ENCODE data around the gene CCDC136.

Gene CCDC136

DNA sequence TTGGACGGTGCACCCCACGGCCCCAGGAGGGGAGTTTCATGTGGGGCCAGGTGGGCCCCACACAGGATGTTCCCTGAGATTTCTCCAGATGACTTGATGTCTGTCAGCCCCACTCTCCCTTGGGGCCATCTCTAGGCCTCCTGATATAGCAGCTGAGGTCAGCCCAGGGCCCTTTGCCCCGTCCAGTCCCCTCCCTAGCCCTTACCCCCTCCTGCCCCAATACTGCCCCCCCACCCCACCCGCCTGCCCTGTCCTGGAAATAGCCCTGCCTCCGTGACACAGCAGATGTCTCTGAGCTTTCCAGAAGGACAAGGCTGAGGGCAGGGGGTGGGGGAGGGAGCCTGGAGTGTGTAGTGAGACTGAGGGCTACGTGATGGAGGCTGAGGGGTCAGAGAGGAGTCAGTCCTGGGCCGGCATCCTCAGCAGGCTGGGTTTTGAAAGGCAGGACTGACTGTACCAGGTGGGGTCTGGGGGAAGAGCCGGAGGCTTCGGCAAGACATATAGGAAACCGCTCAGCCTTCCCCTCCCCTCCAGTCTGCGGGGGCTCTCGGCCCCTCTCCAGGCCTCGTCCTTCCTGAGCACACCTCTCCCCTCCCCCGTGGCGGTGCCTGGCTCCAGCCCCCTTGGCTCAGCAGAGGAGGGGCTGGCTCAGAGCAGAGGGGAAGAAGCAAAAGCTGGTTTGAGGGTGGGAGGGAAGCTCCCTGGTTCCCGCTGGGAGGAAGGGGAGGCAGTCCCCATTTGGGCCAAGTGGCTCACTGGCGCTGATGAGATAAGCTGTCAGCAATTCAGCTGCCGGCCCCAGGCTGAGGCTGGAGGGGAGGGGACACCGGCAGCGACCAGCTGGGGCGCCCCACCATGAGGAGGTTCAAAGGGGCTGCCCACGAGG is 40.5 kb downstream of the CCDC136 start:
- DNase-seq (ENCODE audit: low read depth), result no peak

DNA sequence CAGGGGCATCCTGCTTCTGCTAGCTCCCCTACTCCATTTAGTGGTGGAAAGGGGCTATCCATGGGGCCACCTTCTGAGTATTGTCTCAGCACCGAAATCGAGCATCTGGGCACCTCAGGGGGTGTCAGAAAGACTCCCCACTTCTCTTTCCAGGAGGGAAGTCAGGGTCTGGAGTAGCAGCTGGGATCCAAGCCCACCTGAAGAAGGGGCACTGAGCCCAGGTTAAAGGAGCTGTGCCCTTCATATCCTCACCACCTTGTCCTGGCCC is 41.0 kb downstream of the CCDC136 start:
- no peak for DNase-seq (ENCODE audit: low read depth)

- DNase-seq (ENCODE audit: low read depth), result no peak
Observed at GRCh38 chr7:128833148-128833945, 41.6 kb downstream of the CCDC136 start.

GRCh38 chr7:128833946-128834325 is 42.2 kb downstream of the CCDC136 start:
- DNase-seq (ENCODE audit: low read depth), result no peak

DNA sequence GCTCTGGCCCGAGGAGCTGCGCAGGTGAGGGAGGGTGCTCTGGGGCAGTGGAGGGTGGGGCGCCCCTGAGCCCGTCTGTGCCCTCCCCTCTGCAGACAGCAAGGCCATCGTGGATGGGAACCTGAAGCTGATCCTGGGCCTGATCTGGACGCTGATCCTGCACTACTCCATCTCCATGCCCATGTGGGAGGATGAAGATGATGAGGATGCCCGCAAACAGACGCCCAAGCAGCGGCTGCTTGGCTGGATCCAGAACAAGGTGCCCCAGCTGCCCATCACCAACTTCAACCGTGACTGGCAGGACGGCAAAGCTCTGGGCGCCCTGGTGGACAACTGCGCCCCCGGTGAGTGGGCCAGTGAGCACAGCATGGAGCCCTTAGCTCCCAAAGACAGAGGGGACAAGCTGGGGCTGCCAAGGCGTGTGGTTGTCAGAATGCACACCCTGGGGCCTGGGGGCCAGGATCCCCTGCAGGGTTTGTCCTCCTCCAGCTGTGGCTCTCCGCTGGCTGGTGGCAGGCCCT is 43.5 kb downstream of the CCDC136 start:
- no peak for DNase-seq (ENCODE audit: low read depth)

GRCh38 chr7:128835790-128836641 is 44.2 kb downstream of the CCDC136 start:
- no peak for DNase-seq (ENCODE audit: low read depth)

DNA sequence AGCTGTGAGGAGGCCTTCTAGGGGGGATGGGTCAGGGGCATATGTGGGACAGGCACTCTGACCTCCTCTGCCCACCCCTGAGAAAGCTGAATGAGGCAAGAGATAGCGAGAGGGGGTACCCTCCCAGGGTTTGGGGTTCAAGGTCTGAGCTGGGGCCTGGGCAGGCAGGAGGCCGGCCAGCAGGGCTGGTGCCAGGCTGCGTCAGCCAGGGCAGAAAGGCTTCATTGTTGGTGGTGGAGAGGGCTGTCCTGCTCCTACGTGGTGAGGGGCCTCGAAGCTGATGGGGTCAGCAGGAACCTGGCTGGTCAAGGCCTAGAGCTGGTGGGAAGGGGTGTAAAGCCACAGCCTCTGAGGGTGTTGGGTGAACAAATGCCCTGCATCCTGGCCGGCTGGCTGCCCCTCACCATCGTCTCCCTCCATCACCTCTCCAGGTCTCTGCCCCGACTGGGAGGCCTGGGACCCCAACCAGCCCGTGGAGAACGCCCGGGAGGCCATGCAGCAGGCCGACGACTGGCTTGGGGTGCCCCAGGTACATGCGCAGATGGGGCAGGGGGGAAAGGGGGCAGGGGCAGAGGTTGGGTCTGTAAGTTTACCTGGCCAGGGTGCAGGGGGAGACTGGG is 45.1 kb downstream of the CCDC136 start:
- DNase-seq (ENCODE audit: low read depth), result no peak

GRCh38 chr7:128837521-128837921 is 45.8 kb downstream of the CCDC136 start:
- no peak for DNase-seq (ENCODE audit: low read depth)

- no peak for DNase-seq (ENCODE audit: low read depth)
Observed at GRCh38 chr7:128838109-128838779, 46.5 kb downstream of the CCDC136 start.

DNA sequence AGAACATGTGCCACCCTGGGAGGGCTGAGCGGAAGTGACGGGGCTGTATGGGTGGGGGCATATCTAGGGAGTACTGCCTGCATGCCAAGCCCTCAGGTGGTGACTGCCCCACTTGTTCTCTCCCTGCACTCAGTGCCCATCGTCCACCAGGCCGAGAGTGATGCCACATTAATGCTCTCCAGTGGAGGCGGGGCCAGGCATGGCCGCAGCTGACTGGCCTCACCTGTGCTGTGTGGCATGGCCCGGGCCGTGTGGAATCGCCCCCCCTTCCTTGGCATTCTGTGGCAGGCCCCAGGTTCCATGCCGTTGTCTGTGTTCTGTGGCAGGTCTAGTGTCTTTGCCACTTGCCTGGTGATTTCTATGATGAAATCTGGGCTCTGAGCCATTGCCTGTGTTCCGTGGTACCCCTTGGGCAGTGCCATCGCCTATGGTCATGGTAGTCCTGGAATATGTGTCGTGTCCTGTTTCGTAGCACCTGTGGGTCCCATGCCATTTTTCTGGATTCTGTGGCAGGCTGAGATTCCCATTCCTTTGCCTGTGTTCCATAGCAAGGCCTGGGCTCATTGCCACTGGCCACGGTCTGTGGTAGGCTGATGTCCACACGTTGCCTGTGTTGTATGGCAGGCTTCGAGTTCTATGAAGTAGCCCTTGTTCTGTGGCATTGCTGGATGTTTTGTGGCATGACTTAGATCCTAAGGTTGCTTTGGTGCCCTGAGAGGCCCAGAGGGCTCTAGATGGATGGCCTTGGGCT is 47.4 kb downstream of the CCDC136 start:
- no peak for DNase-seq (ENCODE audit: low read depth)

- DNase-seq (ENCODE audit: low read depth), result no peak
Observed at GRCh38 chr7:128839751-128840177, 48.0 kb downstream of the CCDC136 start.

GRCh38 chr7:128840326-128841170 is 48.8 kb downstream of the CCDC136 start:
- DNase-seq (ENCODE audit: low read depth), result no peak

DNA sequence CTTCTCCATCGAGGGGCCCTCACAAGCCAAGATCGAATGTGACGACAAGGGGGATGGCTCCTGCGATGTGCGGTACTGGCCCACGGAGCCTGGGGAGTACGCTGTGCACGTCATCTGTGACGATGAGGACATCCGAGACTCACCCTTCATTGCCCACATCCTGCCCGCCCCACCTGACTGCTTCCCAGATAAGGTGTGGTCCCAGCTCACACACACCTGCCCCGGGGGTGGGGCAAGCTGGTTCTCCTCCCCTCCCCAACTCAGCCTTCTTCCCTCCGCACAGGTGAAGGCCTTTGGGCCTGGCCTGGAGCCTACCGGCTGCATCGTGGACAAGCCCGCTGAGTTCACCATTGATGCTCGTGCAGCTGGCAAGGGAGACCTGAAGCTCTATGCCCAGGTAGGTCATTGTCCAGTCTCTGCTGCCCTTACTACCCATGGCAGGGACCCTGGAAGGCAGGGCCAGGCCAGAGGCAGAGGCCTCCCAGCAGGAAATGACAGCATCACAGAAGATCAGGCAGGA is 49.5 kb downstream of the CCDC136 start:
- DNase-seq (ENCODE audit: low read depth), result no peak

DNA sequence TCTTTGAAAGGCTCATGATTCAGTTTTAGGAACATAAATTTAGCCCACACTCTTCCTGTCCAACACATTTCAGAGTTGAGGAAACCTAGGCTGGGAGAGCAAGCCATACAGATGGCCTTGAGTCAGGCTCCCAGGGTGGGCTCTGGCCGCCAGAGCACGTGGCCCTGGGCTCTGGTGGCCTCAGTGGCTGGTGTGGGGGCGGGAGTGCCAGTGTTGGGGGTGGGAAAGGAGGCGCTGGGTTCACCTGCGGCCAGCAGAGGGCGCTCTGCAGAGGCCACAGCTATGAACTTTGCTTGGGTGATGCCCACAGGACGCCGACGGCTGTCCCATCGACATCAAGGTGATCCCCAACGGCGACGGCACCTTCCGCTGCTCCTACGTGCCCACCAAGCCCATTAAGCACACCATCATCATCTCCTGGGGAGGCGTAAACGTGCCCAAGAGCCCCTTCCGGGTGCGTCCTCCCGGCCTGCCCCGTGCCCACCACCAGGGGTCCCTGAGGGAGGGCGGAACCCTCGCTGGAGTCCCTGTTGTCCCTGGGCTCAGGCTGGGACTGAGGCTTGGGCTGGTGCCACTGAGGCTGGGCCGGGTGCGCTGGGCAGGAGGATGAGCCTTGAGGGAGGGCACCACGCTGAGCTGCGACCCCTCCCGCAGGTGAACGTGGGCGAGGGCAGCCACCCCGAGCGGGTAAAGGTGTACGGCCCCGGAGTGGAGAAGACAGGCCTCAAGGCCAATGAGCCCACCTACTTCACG is 50.3 kb downstream of the CCDC136 start:
- peak; percentile 31 for DNase-seq (ENCODE audit: low read depth)

DNA sequence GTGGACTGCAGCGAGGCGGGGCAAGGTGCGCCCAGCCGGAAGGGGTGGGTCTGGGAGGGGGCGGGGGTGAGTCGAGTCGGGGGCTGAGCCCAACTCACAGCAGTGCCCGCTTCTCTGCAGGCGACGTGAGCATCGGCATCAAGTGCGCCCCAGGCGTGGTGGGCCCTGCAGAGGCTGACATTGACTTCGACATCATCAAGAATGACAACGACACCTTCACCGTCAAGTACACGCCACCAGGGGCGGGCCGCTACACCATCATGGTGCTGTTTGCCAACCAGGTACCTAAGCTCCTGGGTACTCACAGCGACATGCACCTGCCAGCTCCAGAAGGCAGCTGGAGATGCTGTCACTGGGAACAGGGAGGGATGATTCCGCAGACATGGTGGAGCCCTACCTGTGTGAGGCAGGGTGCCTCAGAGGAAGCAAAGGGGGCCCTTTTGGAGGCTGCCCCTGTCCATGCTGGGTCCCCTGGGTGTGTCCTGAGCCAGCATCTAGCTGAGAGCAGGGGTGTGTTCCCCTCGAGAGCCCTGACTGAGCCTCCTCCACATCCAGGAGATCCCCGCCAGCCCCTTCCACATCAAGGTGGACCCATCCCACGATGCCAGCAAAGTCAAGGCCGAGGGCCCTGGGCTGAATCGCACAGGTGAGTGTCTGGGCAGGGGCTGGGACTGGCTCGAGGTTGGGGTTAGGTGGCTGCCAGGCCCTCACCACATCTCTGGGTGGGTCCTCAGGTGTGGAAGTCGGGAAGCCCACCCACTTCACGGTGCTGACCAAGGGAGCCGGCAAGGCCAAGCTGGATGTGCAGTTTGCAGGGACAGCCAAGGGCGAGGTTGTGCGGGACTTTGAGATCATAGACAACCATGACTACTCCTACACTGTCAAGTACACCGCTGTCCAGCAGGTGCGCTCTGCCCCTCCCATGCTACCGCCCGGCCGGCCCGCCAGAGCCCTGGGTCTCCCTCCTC is 51.2 kb downstream of the CCDC136 start:
- DNase-seq (ENCODE audit: low read depth), result no peak

- no peak for DNase-seq (ENCODE audit: low read depth)
Observed at GRCh38 chr7:128843938-128844621, 52.3 kb downstream of the CCDC136 start.

Measured in activated T-helper 1 cell treated with Interleukin-2 at 50 U/mL for 16 hours (primary cell).